Nephron (organoid): ENCODE results near the gene TMEM63A.

Experiments
- H3K27ac Mint-ChIP-seq, 3 experiments: 2 replicates each; pipeline ENCODE4 v1.8.0; 2020; ENCODE audit warnings: mixed read lengths in 3 of 3, mild to moderate bottlenecking in 2 of 3, moderate library complexity in 1 of 3
- H3K27me3 Mint-ChIP-seq: 2 replicates; pipeline ENCODE4 v1.8.0; 2021; ENCODE audit warnings: low read depth, mild to moderate bottlenecking, moderate library complexity, mixed read lengths
- H3K36me3 Mint-ChIP-seq: 2 replicates; pipeline ENCODE4 v1.8.0; 2020; ENCODE audit warnings: low read depth, mixed read lengths
- H3K4me1 Mint-ChIP-seq: 2 replicates; pipeline ENCODE4 v1.8.0; 2020; ENCODE audit warnings: mixed read lengths
- H3K4me3 Mint-ChIP-seq, 3 experiments: 2 replicates each; pipeline ENCODE4 v1.8.0; 2020; ENCODE audit warnings: mild to moderate bottlenecking in 3 of 3, mixed read lengths in 3 of 3, moderate library complexity in 2 of 3
- H3K9me3 Mint-ChIP-seq: 2 replicates; pipeline ENCODE4 v1.8.0; 2020; ENCODE audit warnings: mixed read lengths
- CTCF ChIP-seq, 3 experiments: fragments of 200-600 bp; sonication (generic); IDR thresholded peaks; one replicate each; pipeline ENCODE4 v1.5.0; 2021; ENCODE audit warnings: antibody characterized with exemption in 3 of 3; ENCODE audit not compliant: unreplicated experiment in 3 of 3

TMEM63A gene

GRCh38 chr1:225875044-225875815 lies 7.0 kb downstream of the TMEM63A start:
- H3K9me3 Mint-ChIP-seq = no peaks in the 10 kb centered on the region

GRCh38 chr1:225874431-225874830 lies 7.7 kb downstream of the TMEM63A start:
- Mint-ChIP-seq H3K27me3 (peaks cover 5% of the 10 kb centered on the region), H3K4me3 (no peak overlapping the region), H3K4me1 (peaks cover 40% of the 10 kb centered on the region), H3K27ac (no peak overlapping the region), H3K9me3 (no peaks in the 10 kb centered on the region), H3K36me3 (peaks cover 25% of the 10 kb centered on the region)
- no peak for TF ChIP-seq CTCF (IDR thresholded peaks at IDR 0.05; ENCODE audit: unreplicated experiment in 3 of 3)

More at GRCh38 chr1:225875044-225875815, 7.0 kb downstream of the TMEM63A start:
- Mint-ChIP-seq H3K4me3 (no peak overlapping the region), H3K4me1 (peaks cover 47% of the 10 kb centered on the region), H3K27ac (peak overlapping the region in 1 of 3 experiments; percentile 60), H3K27me3 (peaks cover 5% of the 10 kb centered on the region), H3K36me3 (peaks cover 24% of the 10 kb centered on the region)
- TF ChIP-seq CTCF (IDR thresholded peaks at IDR 0.05; ENCODE audit: unreplicated experiment in 3 of 3) = no peak

- H3K27me3 Mint-ChIP-seq = peaks cover 5% of the 10 kb centered on the region
Measured at GRCh38 chr1:225873281-225873850, 8.8 kb downstream of the TMEM63A start.

GRCh38 chr1:225872075-225872430 lies 10.1 kb downstream of the TMEM63A start:
- Mint-ChIP-seq H3K27ac (no peak overlapping the region), H3K4me3 (no peak overlapping the region), H3K9me3 (no peaks in the 10 kb centered on the region), H3K27me3 (peaks cover 5% of the 10 kb centered on the region), H3K36me3 (peaks cover 37% of the 10 kb centered on the region), H3K4me1 (peaks cover 27% of the 10 kb centered on the region)
- no peak for TF ChIP-seq CTCF (IDR thresholded peaks at IDR 0.05; ENCODE audit: unreplicated experiment in 3 of 3)

More at GRCh38 chr1:225873281-225873850, 8.8 kb downstream of the TMEM63A start:
- H3K9me3 Mint-ChIP-seq = no peaks in the 10 kb centered on the region
- H3K36me3 Mint-ChIP-seq = peaks cover 29% of the 10 kb centered on the region
- peaks cover 37% of the 10 kb centered on the region for H3K4me1 Mint-ChIP-seq
- no peak for TF ChIP-seq CTCF (IDR thresholded peaks at IDR 0.05; ENCODE audit: unreplicated experiment in 3 of 3)
- H3K4me3 Mint-ChIP-seq = no peak overlapping the region
- H3K27ac Mint-ChIP-seq = no peak overlapping the region

GRCh38 chr1:225871359-225872074 lies 10.7 kb downstream of the TMEM63A start:
- peaks cover 39% of the 10 kb centered on the region for H3K36me3 Mint-ChIP-seq
- TF ChIP-seq CTCF (IDR thresholded peaks at IDR 0.05; ENCODE audit: unreplicated experiment in 3 of 3) = no peak
- H3K27me3 Mint-ChIP-seq = peaks cover 5% of the 10 kb centered on the region
- H3K9me3 Mint-ChIP-seq = no peaks in the 10 kb centered on the region
- H3K4me3 Mint-ChIP-seq = no peak overlapping the region
- peaks cover 28% of the 10 kb centered on the region for H3K4me1 Mint-ChIP-seq
- peak overlapping the region in 2 of 3 experiments; percentile 15 to 28 for H3K27ac Mint-ChIP-seq
